HG03575 (cell line): ENCODE results near the gene ZNF587B.
"Not testable (repeated sequence)": the region's sequence is repeated elsewhere in the genome, so short reads cannot be mapped to it uniquely, and the experiment has no call there.

ENCODE experiments used
- ATAC-seq: cut with Tn5 transposase; IDR thresholded peaks from one replicate; pipeline ENCODE4 v1.9.1; 2021; ENCODE audit not compliant: unreplicated experiment, insufficient number of reproducible peaks, low FRiP score; ENCODE audit errors: extremely low read depth

ZNF587B gene

GRCh38 chr19:57830071-57830602 lies at the start of gene ZNF587B:
Gene ZNF587B, plus strand, starts transcription at chr19:57830299. Its CDS starts 230 bp downstream, at chr19:57830529.
- no peak for ATAC-seq

GRCh38 chr19:57786286-57786685 lies 43.8 kb upstream of the ZNF587B start:
- ATAC-seq = no peak

GRCh38 chr19:57786906-57787305 lies 43.2 kb upstream of the ZNF587B start:
- ATAC-seq = no peak

GRCh38 chr19:57788114-57788692 lies 41.9 kb upstream of the ZNF587B start:
- no peak for ATAC-seq

GRCh38 chr19:57789288-57789687 lies 40.8 kb upstream of the ZNF587B start:
- ATAC-seq = no peak

- not testable (repeated sequence) for ATAC-seq
These were observed 33.5 kb upstream of the ZNF587B start for GRCh38 chr19:57796580-57796979.

- ATAC-seq = no peak
These were observed 29.4 kb upstream of the ZNF587B start for GRCh38 chr19:57800696-57801095.

GRCh38 chr19:57802269-57802668 lies 27.8 kb upstream of the ZNF587B start:
- ATAC-seq = no peak

GRCh38 chr19:57803265-57803593 lies 26.9 kb upstream of the ZNF587B start:
- ATAC-seq = no peak

GRCh38 chr19:57803594-57804325 lies 26.3 kb upstream of the ZNF587B start:
- no peak for ATAC-seq

- ATAC-seq = no peak
These were observed 22.6 kb upstream of the ZNF587B start for GRCh38 chr19:57807541-57807940.

GRCh38 chr19:57810410-57811295 lies 19.4 kb upstream of the ZNF587B start:
- not testable (repeated sequence) for ATAC-seq

- ATAC-seq = no peak
These were observed 17.9 kb upstream of the ZNF587B start for GRCh38 chr19:57812226-57812625.

- ATAC-seq = not testable (repeated sequence)
These were observed 16.9 kb upstream of the ZNF587B start for GRCh38 chr19:57812975-57813820.

GRCh38 chr19:57813919-57814504 lies 16.1 kb upstream of the ZNF587B start:
- no peak for ATAC-seq

GRCh38 chr19:57814505-57815246 lies 15.4 kb upstream of the ZNF587B start, which contains the start of gene ZNF552:
Gene ZNF552, minus strand, starts transcription at chr19:57814913. Its CDS starts 170 bp downstream, at chr19:57814743.
- no peak for ATAC-seq

- ATAC-seq = no peak
These were observed 14.6 kb upstream of the ZNF587B start for GRCh38 chr19:57815247-57816075.
